HG03064 (cell line): ENCODE results near the gene BUD23.
"Not testable (repeated sequence)": the region's sequence is repeated elsewhere in the genome, so short reads cannot be mapped to it uniquely, and the experiment has no call there.

Source experiments
- ATAC-seq: cut with Tn5 transposase; IDR thresholded peaks from one replicate; pipeline ENCODE4 v1.9.1; 2021; ENCODE audit warnings: low read depth; ENCODE audit not compliant: unreplicated experiment

BUD23 gene

DNA sequence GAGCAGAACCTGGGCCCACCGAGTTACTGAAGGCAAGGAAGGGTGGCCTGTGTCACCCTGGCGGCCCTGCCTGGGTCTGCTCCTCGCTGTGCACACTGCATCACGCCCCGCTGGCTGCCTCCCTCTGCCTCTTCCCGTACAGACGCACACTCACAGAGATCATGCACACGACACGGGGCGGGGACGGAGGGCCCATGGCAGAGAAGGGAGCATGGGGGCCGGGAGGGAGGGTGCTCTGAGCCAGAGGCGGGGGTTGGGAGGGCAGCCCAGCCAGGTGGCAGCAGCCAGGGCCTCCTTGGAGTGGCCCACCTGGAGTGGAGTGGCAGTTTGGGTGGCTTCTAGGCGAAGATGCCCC, 16.6 kb downstream of the BUD23 start:
- no peak for ATAC-seq

- ATAC-seq = no peak
Measured at GRCh38 chr7:73700581-73701134, 17.3 kb downstream of the BUD23 start.

DNA sequence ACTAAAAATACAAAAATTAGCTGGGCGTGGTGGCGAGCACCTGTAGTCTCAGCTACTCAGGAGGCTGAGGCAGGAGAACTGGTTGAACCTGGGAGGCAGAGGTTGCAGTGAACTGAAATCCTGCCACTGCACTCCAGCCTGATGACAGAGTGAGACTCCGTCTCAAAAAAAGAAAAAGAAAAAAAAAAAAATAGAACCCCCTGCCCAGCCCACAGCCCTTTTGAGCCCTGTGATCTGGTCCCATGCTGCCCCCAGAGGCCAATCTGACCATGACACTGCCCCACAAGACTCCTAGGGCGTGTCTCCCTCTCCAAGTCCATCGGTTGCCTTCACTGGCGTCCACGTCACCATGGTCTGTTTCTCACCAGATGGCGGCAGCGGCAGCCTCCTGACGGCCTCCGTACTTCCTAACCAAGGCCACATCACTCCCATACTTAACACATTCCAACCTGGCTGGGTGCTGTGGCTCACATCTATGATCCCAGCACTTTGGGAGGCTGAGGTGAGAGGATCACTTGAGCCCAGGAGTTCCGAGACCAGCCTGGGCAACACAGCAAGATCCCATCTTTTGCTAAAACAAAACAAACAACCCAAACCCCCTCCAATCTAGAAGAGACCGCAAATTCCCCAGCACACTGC, 18.1 kb downstream of the BUD23 start:
- ATAC-seq = no peak

DNA sequence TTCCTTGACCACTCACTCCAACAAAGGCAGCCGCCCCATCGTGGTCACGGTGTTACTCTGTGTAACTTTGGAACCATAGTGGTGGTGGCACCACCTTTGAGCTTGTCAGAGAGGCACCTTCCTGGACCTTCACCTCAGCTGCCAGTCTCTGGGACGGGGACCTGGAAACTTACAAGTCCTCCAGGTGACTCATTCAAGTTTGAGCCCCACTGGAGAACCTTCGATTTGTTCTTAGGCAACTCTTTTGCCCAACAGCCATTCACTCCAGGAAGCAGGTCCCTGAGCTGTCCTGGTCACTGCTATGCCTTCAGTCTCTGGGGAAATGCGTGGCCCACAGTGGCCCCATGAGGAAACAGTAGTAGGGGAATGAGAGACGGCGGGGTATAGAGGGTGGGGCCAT, 18.8 kb downstream of the BUD23 start:
- no peak for ATAC-seq

GRCh38 chr7:73702665-73703064, 19.3 kb downstream of the BUD23 start:
- ATAC-seq = no peak

- ATAC-seq = no peak
Measured at GRCh38 chr7:73703225-73703624, 19.8 kb downstream of the BUD23 start.

DNA sequence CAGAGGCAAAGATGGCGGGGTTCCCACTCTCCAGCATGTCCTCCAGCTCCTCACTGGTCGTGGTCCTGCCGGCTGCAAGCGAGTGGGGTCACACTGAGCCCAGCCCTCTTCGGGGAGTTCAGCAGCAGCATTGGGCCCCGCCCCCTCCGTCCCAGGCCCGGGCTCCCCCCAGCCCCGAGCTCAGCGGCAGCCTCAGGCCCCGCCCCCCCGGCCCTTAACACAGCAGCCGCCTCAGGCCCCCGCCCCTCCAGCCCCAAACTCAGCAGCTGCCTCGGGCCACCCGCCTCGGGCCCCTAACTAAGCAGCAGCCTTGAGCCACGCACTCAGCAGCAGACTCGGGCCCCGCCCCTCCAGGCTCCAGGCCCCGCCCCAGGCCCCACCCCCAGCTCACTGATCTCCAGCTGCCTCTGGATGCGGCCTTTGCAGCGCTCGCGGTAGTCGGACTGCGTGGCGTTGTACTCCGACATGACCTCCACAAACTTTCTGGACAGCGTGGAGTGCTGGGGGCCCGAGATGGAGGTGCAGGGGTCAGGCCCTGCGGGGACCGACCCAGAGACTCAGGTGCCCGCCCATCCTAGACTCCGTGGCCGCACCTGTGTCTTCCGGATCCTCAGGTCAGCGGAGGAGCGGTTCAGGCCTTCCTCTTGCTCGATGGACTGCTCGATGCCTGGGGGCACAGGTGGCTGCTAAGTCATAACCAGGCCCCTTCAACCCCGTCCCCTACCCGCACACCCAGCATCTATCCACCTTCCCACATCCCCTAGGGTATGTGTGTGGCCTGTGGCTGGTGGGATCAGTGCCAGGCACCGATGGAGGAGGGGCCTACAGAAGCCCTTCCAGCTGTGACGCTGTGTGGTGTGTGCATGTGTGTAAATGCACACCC, 20.6 kb downstream of the BUD23 start:
- ATAC-seq = no peak

GRCh38 chr7:73704640-73705550, 21.5 kb downstream of the BUD23 start:
- no peak for ATAC-seq

DNA sequence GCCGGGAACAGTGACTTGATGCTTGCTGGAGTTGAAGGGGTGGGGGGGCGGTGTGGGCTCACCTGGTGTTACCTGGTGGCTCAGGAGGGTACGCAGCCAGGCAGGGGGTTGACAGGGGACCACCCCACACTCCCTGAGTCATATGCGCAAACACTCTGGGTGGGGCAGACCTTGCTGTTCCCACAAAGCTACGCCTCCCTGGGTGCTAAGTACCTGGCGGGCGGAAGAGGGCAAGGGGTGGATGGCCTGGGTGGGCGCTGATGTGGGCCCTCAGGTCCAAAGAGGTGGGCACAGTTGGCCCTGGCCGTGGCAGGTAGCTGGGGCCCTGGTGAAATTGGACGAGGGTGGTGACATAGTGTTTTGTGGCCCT, 22.1 kb downstream of the BUD23 start:
- ATAC-seq = no peak

DNA sequence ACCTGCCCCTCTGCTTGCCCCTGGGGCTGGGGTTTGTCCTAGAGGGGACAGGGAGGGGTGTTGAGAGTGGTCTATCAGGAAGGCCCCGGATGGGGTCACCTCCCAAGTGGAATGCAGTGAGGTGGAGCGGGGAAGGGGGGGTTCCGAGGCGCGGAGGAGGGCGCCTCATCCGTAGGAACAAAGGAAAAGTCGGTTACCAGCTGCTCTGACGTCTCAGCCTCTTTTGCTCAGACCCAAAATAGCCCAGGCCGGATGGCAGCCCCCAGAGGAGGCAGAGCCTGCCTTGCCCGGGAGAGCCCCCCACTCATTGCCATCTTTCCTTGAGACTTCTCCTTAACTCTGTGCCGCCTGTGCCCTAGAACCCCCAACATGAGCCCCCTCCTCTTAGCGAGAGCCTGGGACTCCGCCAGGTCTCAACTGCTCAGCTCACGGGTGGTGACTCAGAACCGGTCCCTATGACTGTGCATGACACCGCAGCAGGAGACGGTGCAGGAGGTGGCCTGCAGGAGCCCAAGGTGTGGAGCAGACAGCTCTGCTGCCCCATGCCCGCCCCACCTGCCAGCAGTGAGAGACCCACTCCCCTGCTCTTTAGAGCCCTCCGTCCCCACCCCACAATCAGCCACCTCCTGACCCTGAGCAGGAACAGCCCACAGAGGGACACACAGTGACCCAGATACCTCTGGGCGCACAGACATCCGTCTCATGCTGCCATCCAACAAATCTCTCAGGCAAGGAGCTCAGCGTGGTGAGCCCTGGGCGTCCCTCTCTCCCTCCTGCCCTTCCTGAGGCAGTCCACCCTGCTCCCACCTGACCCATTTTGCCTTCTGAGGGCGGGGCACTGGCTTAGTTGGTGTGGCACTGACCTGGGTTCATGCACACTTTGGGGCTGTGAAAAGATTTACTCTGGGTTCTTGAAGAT, 23.0 kb downstream of the BUD23 start:
- ATAC-seq = no peak

DNA sequence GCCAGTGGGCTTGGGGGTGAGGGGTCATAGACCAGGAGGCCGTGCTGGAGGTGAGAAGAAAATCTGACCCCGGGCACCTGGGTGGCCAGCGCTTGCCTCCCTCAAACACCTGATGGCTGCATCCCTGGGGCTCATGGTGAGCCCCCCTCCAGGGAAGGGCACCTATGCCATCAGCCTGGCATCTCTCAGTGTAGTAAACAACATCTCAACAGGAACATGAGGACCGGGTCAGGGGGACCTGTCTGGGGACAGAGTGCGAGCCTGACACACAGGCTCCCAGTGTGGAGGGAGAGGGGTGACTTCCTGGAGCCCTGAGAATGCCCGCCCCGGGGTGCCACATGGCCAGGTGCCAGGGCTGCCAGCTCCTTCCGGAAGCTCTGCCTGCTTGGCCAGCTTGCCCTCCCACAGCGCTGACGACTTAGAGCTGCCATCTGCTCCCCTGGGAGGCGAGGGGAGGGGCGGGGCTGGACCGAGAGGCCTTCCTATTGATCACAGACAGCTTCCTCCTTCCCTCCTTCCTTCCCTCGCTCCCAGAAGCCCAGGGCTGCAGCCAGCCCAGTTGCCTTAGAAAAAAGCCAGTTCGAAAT, 23.7 kb downstream of the BUD23 start:
- ATAC-seq = no peak

DNA sequence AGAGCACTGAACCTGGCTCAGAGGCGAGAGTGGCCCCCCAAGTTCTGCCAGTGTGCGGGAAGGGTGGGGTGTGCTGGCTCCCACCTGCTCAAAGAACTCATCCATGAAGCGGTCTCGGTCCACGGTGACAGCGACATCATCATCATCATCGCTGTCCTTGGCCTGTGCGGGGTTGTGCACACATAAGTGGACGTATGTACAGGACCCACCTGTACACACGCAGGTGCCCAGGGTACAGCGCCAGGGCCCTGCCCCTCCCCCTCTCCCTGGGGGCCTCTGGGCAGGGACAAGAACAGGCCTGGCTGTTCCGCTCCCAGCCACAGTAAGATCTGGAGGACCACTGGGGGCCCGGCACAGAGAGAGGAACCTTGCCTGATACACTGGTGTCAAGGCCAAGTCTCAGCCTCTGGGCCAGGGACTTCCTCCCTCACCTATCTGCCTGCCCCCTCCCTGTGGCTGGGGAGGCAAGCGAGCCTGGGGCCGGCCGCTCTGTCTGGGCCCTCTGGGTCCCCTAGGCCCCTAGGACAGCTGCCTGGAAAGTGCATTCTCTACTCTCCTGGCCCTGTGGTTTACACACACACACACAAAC, 25.7 kb downstream of the BUD23 start:
- ATAC-seq = no peak

DNA sequence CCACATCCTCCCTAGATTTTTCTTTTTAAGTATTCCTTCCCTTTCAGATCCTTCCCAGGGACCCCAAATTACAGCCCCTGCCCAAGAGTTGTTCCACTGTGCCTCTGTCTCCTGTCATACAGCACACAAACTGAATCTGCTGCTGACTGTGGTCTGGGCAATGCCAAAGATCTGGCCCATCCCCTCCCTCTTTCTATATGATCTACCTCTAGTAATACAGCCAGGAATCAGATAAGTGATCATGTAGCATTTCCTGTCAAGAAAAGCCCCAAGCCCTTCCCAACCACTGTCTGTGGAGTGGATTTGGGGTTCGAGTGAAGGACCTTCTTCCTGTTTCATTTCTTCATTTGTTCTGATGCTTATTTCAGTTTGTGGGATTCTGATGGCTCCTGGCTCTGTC, 29.4 kb downstream of the BUD23 start:
- ATAC-seq = no peak

- ATAC-seq = not testable (repeated sequence)
Measured at GRCh38 chr7:73713319-73713718, 29.9 kb downstream of the BUD23 start.

DNA sequence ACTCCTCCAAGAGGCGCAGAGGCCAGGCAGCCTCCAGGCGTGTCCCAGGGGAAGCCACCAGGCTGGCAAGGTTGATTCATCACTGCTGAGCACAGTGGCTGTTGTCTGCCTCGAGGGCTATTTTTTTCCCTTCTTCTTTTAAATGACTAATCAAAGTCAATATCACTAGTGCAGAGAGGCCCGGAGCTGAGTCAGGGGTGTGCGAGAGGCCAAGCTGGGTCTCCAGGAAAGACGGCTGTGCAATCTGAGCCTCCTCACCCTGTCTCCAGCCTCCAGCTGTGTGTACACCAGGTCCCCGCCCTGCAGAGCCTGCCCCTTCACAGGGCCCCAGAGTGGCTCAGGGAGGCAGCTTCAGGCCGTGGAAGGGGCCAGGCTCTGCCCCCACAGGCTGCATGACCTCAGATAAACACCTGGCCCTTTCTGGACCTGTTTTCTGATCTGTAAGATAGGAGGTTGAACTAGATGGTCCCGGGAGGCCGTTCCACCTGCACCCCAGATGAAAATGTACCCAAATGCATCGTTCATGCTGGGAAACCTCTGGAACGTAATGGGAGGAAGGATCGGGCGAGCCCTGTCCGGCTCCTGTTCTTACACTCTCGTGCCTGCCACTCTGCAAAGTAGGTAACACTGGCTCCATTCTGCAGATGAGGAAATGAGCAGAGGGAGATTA, 32.4 kb downstream of the BUD23 start:
- ATAC-seq = no peak

GRCh38 chr7:73716318-73716890, 33.0 kb downstream of the BUD23 start:
- no peak for ATAC-seq

- no peak for ATAC-seq
Measured at GRCh38 chr7:73717025-73717807, 33.8 kb downstream of the BUD23 start.
